ENCODE measurements around the gene CYP11A1. TPM values are rescaled to one million over a fixed set of nuclear protein-coding genes. Genes with fewer than 3 reads are reported as not detected.

Gene CYP11A1
- total RNA-seq, 4 donors from 2014 or later = 0.15 to 2.5 (median 0.67) TPM

- intact Hi-C loops (cut with DNase I; ENCODE audit: low total_unique reads) = loop anchor here (5.0 kb wide), 1 partner anchor 262 kb away; no protein-coding TSS in a partner anchor
- ATAC-seq = no peak
Measured at GRCh38 chr15:74370471-74370870, 3.0 kb upstream of the CYP11A1 start.

GRCh38 chr15:74369756-74370155, 2.3 kb upstream of the CYP11A1 start:
- Histone ChIP-seq H3K9me3 (no peaks in the 10 kb centered on the region), H3K27me3 (no peaks in the 10 kb centered on the region), H3K4me1 (peaks cover 13 to 17% of the 10 kb centered on the region in 2 donors), H3K4me3 (no peak overlapping the region), H3K36me3 (no peaks in the 10 kb centered on the region), H3K27ac (no peak overlapping the region)
- in situ Hi-C loops (cut with MboI; ENCODE audit: low sequenced_read_pairs in 4 of 4) = loop anchor here in 1 of 4 donors (10.0 kb wide), 1 partner anchor 125 kb away; no protein-coding TSS in a partner anchor
- intact Hi-C loops (cut with DNase I; ENCODE audit: low total_unique reads) = loop anchor here (5.0 kb wide), 1 partner anchor 263 kb away; no protein-coding TSS in a partner anchor
- TF ChIP-seq POLR2A (IDR thresholded peaks at IDR 0.05) (no peak), CTCF (IDR thresholded peaks at IDR 0.05 in 4 of 5, conservative IDR thresholded peaks at IDR 0.05 in 1 of 5) (no peak)
- ATAC-seq = no peak
- no peak for DNase-seq

More at GRCh38 chr15:74370471-74370870, 3.0 kb upstream of the CYP11A1 start:
- DNase-seq = no peak
- H3K4me1 ChIP-seq = peaks cover 15 to 20% of the 10 kb centered on the region in 2 donors
- H3K27ac ChIP-seq = peak overlapping the region in 1 of 4 donors; percentile 26
- H3K27me3 ChIP-seq = no peaks in the 10 kb centered on the region
- no peaks in the 10 kb centered on the region for H3K9me3 ChIP-seq
- in situ Hi-C loops (cut with MboI; ENCODE audit: low sequenced_read_pairs in 4 of 4) = no loop called here
- no peak overlapping the region for H3K4me3 ChIP-seq
- no peaks in the 10 kb centered on the region for H3K36me3 ChIP-seq
- TF ChIP-seq CTCF (IDR thresholded peaks at IDR 0.05 in 4 of 5, conservative IDR thresholded peaks at IDR 0.05 in 1 of 5) = no peak
- TF ChIP-seq POLR2A (IDR thresholded peaks at IDR 0.05) = no peak

GRCh38 chr15:74369084-74369745, 1.8 kb upstream of the CYP11A1 start:
- TF ChIP-seq POLR2A (IDR thresholded peaks at IDR 0.05) = no peak
- no peak for TF ChIP-seq CTCF (IDR thresholded peaks at IDR 0.05 in 4 of 5, conservative IDR thresholded peaks at IDR 0.05 in 1 of 5)
- no peak overlapping the region for H3K4me3 ChIP-seq
- no peaks in the 10 kb centered on the region for H3K9me3 ChIP-seq
- no peaks in the 10 kb centered on the region for H3K27me3 ChIP-seq
- peaks cover 9 to 11% of the 10 kb centered on the region in 2 donors for H3K4me1 ChIP-seq
- ATAC-seq = no peak
- DNase-seq = no peak
- H3K36me3 ChIP-seq = no peaks in the 10 kb centered on the region
- in situ Hi-C loops (cut with MboI; ENCODE audit: low sequenced_read_pairs in 4 of 4) (loop anchor here in 1 of 4 donors (10.0 kb wide), 1 partner anchor 126 kb away; no protein-coding TSS in a partner anchor), intact Hi-C loops (cut with DNase I; ENCODE audit: low total_unique reads) (no loop called here)
- no peak overlapping the region for H3K27ac ChIP-seq

- DNase-seq (no peak), ATAC-seq (no peak)
- TF ChIP-seq POLR2A (IDR thresholded peaks at IDR 0.05) (no peak), CTCF (IDR thresholded peaks at IDR 0.05 in 4 of 5, conservative IDR thresholded peaks at IDR 0.05 in 1 of 5) (no peak)
- no peaks in the 10 kb centered on the region for H3K9me3 ChIP-seq
- no peak overlapping the region for H3K4me3 ChIP-seq
- H3K36me3 ChIP-seq = no peaks in the 10 kb centered on the region
- no peaks in the 10 kb centered on the region for H3K27me3 ChIP-seq
- in situ Hi-C loops (cut with MboI; ENCODE audit: low sequenced_read_pairs in 4 of 4) = loop anchor here in 1 of 4 donors (10.0 kb wide), 1 partner anchor 127 kb away; no protein-coding TSS in a partner anchor
- H3K4me1 ChIP-seq = peaks cover 5 to 6% of the 10 kb centered on the region in 2 donors
- intact Hi-C loops (cut with DNase I; ENCODE audit: low total_unique reads) = no loop called here
- no peak overlapping the region for H3K27ac ChIP-seq
Measured at GRCh38 chr15:74368121-74368520, 675 bp upstream of the CYP11A1 start.

All from gastrocnemius medialis (tissue), 4 donors.